ENCODE data around the gene KBTBD3.
"Not testable (repeated sequence)": the region's sequence is repeated elsewhere in the genome, so short reads cannot be mapped to it uniquely, and the experiment has no call there.

The KBTBD3 gene

GRCh38 chr11:106077609-106078455 is 685 bp upstream of the KBTBD3 start, which contains the start of gene AASDHPPT:
TSS of gene AASDHPPT (plus strand) at chr11:106077662. CDS start at chr11:106077711, 49 bp downstream.
- ATAC-seq (ENCODE audit: low read depth) = peak; percentile 14
- no peak for DNase-seq (ENCODE audit: low spot score in 2 of 2)
- Mint-ChIP-seq H3K4me1 (peaks cover 37% of the 10 kb centered on the region), H3K27me3 (no peaks in the 10 kb centered on the region), H3K27ac (peak within 1 kb of the TSS; percentile 97), H3K36me3 (peaks cover 12% of the 10 kb centered on the region), H3K9me3 (no peaks in the 10 kb centered on the region), H3K4me3 (peak within 1 kb of the TSS; percentile 91)

- Mint-ChIP-seq H3K27ac (peak overlapping the region; percentile 97), H3K36me3 (peaks cover 8% of the 10 kb centered on the region), H3K27me3 (no peaks in the 10 kb centered on the region), H3K9me3 (no peaks in the 10 kb centered on the region), H3K4me3 (peak overlapping the region; percentile 91), H3K4me1 (peaks cover 33% of the 10 kb centered on the region)
- ATAC-seq (ENCODE audit: low read depth) (no peak), DNase-seq (ENCODE audit: low spot score in 2 of 2) (peak in 1 of 2 donors; percentile 1)
Measured at GRCh38 chr11:106076171-106076918, 802 bp downstream of the KBTBD3 start.

GRCh38 chr11:106072804-106073203 is 4.3 kb downstream of the KBTBD3 start:
- DNase-seq (ENCODE audit: low spot score in 2 of 2) (no peak), ATAC-seq (ENCODE audit: low read depth) (no peak)
- Mint-ChIP-seq H3K36me3 (peaks cover 9% of the 10 kb centered on the region), H3K27ac (no peak overlapping the region), H3K4me3 (no peak overlapping the region), H3K4me1 (peaks cover 24% of the 10 kb centered on the region), H3K27me3 (no peaks in the 10 kb centered on the region), H3K9me3 (no peaks in the 10 kb centered on the region)

DNA sequence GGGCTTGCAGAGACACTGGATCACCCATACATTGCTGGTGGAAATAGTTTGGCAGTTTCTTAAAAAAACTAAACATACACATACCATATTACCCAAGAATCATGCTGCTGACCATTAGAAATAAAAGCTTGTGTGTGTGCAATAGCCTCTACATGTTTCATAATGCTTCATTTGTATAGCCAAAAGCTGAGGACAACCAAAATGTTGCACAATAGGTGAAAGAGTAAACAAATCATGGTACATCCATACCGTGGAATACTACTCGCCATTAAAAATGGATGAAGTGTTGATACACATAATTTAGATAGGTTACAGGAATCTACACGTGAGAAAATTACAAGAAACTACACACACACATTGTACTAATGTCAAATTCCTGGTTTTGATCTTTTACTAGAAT is 6.5 kb downstream of the KBTBD3 start:
- DNase-seq (ENCODE audit: low spot score in 2 of 2) = no peak
- no peak for ATAC-seq (ENCODE audit: low read depth)
- Mint-ChIP-seq H3K9me3 (no peaks in the 10 kb centered on the region), H3K4me3 (no peak overlapping the region), H3K27ac (no peak overlapping the region), H3K4me1 (peaks cover 17% of the 10 kb centered on the region), H3K27me3 (no peaks in the 10 kb centered on the region), H3K36me3 (peaks cover 14% of the 10 kb centered on the region)

- H3K36me3 Mint-ChIP-seq = peaks cover 17% of the 10 kb centered on the region
- no peaks in the 10 kb centered on the region for H3K9me3 Mint-ChIP-seq
- DNase-seq (ENCODE audit: low spot score in 2 of 2) (no peak), ATAC-seq (ENCODE audit: low read depth) (peak; percentile 89)
- peaks cover 9% of the 10 kb centered on the region for H3K4me1 Mint-ChIP-seq
- H3K27ac Mint-ChIP-seq = no peak overlapping the region
- no peak overlapping the region for H3K4me3 Mint-ChIP-seq
- no peaks in the 10 kb centered on the region for H3K27me3 Mint-ChIP-seq
Measured at GRCh38 chr11:106063009-106063408, 14.1 kb downstream of the KBTBD3 start.

- Mint-ChIP-seq H3K36me3 (peaks cover 18% of the 10 kb centered on the region), H3K4me3 (no peak overlapping the region), H3K9me3 (no peaks in the 10 kb centered on the region), H3K4me1 (peaks cover 9% of the 10 kb centered on the region), H3K27me3 (no peaks in the 10 kb centered on the region), H3K27ac (peak overlapping the region; percentile 32)
- ATAC-seq (ENCODE audit: low read depth) = no peak
- DNase-seq (ENCODE audit: low spot score in 2 of 2) = no peak
Measured at GRCh38 chr11:106061954-106062949, 14.9 kb downstream of the KBTBD3 start.

- Mint-ChIP-seq H3K4me3 (no peak overlapping the region), H3K4me1 (peaks cover 7% of the 10 kb centered on the region), H3K27ac (no peak overlapping the region), H3K36me3 (peaks cover 15% of the 10 kb centered on the region), H3K27me3 (no peaks in the 10 kb centered on the region), H3K9me3 (no peaks in the 10 kb centered on the region)
- DNase-seq (ENCODE audit: low spot score in 2 of 2) = no peak
- no peak for ATAC-seq (ENCODE audit: low read depth)
Measured at GRCh38 chr11:106061249-106061784, 15.8 kb downstream of the KBTBD3 start.

DNA sequence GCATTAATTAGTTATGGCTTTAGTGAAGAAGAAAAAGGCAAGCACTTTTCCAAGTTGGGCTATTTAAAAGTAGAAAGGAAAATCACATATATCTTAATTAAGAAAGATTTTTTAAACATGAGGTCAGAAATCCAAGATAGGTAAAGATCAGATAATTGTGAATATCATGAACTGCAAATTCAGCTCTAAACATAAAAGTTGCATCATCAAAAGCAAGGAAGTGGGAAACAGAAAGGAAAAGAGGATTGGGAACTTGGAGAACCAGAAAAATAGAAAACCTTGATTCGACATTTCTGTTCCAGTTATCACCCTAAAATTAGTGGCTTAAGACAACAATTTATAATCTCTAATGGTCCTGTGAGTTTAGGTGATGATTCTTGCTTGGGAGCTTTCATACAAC is 17.5 kb downstream of the KBTBD3 start:
- ATAC-seq (ENCODE audit: low read depth) (no peak), DNase-seq (ENCODE audit: low spot score in 2 of 2) (no peak)
- Mint-ChIP-seq H3K4me3 (no peak overlapping the region), H3K4me1 (peaks cover 7% of the 10 kb centered on the region), H3K27ac (no peak overlapping the region), H3K27me3 (no peaks in the 10 kb centered on the region), H3K9me3 (no peaks in the 10 kb centered on the region), H3K36me3 (peaks cover 14% of the 10 kb centered on the region)

- ATAC-seq (ENCODE audit: low read depth); H3K27me3 Mint-ChIP-seq; H3K27ac Mint-ChIP-seq; H3K9me3 Mint-ChIP-seq; H3K4me1 Mint-ChIP-seq; DNase-seq (ENCODE audit: low spot score in 2 of 2); H3K4me3 Mint-ChIP-seq: not testable (repeated sequence)
- H3K36me3 Mint-ChIP-seq = peaks cover 15% of the 10 kb centered on the region
Measured at GRCh38 chr11:106058377-106058776, 18.8 kb downstream of the KBTBD3 start.

GRCh38 chr11:106051103-106051502 is 26.0 kb downstream of the KBTBD3 start:
- Mint-ChIP-seq H3K4me1 (no peaks in the 10 kb centered on the region), H3K9me3 (no peaks in the 10 kb centered on the region), H3K36me3 (peaks cover 4% of the 10 kb centered on the region), H3K4me3 (no peak overlapping the region), H3K27me3 (no peaks in the 10 kb centered on the region), H3K27ac (no peak overlapping the region)
- ATAC-seq (ENCODE audit: low read depth) = no peak
- DNase-seq (ENCODE audit: low spot score in 2 of 2) = no peak

GRCh38 chr11:106049727-106050476 is 27.2 kb downstream of the KBTBD3 start:
- Mint-ChIP-seq H3K36me3 (peaks cover 2% of the 10 kb centered on the region), H3K4me1 (no peaks in the 10 kb centered on the region), H3K27me3 (no peaks in the 10 kb centered on the region), H3K27ac (no peak overlapping the region), H3K9me3 (no peaks in the 10 kb centered on the region), H3K4me3 (no peak overlapping the region)
- no peak for ATAC-seq (ENCODE audit: low read depth)
- no peak for DNase-seq (ENCODE audit: low spot score in 2 of 2)

- Mint-ChIP-seq H3K27ac (no peak overlapping the region), H3K36me3 (no peaks in the 10 kb centered on the region), H3K4me3 (no peak overlapping the region), H3K27me3 (peaks cover 4% of the 10 kb centered on the region), H3K9me3 (no peaks in the 10 kb centered on the region), H3K4me1 (no peaks in the 10 kb centered on the region)
- no peak for ATAC-seq (ENCODE audit: low read depth)
- DNase-seq (ENCODE audit: low spot score in 2 of 2) = no peak
Measured at GRCh38 chr11:106047631-106048030, 29.5 kb downstream of the KBTBD3 start.

DNA sequence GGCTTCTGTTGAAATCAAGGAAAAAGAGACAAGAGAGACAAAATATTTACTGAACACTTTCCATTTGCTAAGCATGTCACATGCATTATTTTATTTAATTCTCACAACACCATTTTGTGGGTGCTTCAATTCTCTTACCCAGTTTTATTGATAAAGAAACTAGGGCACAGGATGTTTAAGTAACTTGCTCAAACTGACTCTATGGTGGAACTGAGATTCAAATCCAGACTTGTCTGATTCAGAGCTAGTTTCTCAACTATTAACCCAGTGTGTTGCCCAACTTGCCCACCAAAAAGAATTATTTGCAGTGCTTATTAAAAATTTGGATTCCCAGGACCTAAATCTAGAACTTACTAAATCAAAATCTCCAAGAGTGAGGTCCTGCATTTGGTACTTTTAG is 33.6 kb downstream of the KBTBD3 start:
- ATAC-seq (ENCODE audit: low read depth) = no peak
- Mint-ChIP-seq H3K36me3 (no peaks in the 10 kb centered on the region), H3K27ac (no peak overlapping the region), H3K4me1 (no peaks in the 10 kb centered on the region), H3K9me3 (no peaks in the 10 kb centered on the region), H3K27me3 (peaks cover 4% of the 10 kb centered on the region), H3K4me3 (no peak overlapping the region)
- DNase-seq (ENCODE audit: low spot score in 2 of 2) = no peak

Measured in memory B cell (primary cell).